Common myeloid progenitor, CD34-positive (primary cell): ENCODE data around the gene ULK3.

ENCODE experiments used
- CTCF ChIA-PET: fragments of 350-600 bp; sonication (Branson Sonifier 250); formaldehyde crosslinking; loops from one replicate; lab custom pipeline; 2021; ENCODE audit warnings: antibody characterized with exemption; lab: Charles Lee
- POLR2A ChIA-PET: fragments of 350-600 bp; sonication (Branson Sonifier 250); formaldehyde crosslinking; loops from one replicate; lab custom pipeline; 2021; ENCODE audit warnings: antibody characterized with exemption; lab: Charles Lee
- DNase-seq, 3 donors: peaks; one replicate each; pipeline versions ENCODE4 v3.0.0 to v3.0.0-alpha.2; 2013
- H3K27ac ChIP-seq, 2 experiments: 1 replicate in 1 of 2; 2 replicates in 1 of 2; pipeline ENCODE4 v1.7.0; 2013; ENCODE audit warnings: inconsistent platforms in 2 of 2, low read length in 2 of 2, mild to moderate bottlenecking in 2 of 2, low read depth in 1 of 2, moderate library complexity in 1 of 2; ENCODE audit not compliant: severe bottlenecking in 2 of 2, insufficient read depth in 1 of 2, poor library complexity in 1 of 2
- H3K27me3 ChIP-seq, 5 experiments: replicated peaks in 2 of 5; 1 replicate in 3 of 5; 2 replicates in 2 of 5; pipeline versions ENCODE4 v1.6.1 to v1.7.0; 2013; ENCODE audit warnings: low read length in 4 of 5, mild to moderate bottlenecking in 2 of 5, moderate library complexity in 2 of 5, inconsistent platforms in 1 of 5; ENCODE audit not compliant: insufficient read depth in 5 of 5, control insufficient read depth in 4 of 5
- H3K36me3 ChIP-seq, 4 experiments: 1 replicate in 2 of 4; 2 replicates in 2 of 4; pipeline versions ENCODE4 v1.6.1 to v1.7.0; 2013; ENCODE audit warnings: low read length in 3 of 4, control low read depth in 1 of 4, mild to moderate bottlenecking in 1 of 4; ENCODE audit not compliant: control insufficient read depth in 4 of 4, insufficient read depth in 4 of 4
- H3K4me1 ChIP-seq, 4 experiments: 1 replicate in 3 of 4; 2 replicates in 1 of 4; pipeline versions ENCODE4 v1.6.1 to v1.7.1; 2013; ENCODE audit warnings: low read length in 3 of 4, mild to moderate bottlenecking in 3 of 4, control low read depth in 1 of 4, inconsistent platforms in 1 of 4, moderate library complexity in 1 of 4; ENCODE audit not compliant: control insufficient read depth in 4 of 4, insufficient read depth in 4 of 4; ENCODE audit errors: control extremely low read depth in 1 of 4
- H3K4me3 ChIP-seq, 7 experiments: 1 replicate in 4 of 7; 2 replicates in 3 of 7; pipeline versions ENCODE4 v1.5.1 to v1.7.0; 2013; ENCODE audit warnings: mild to moderate bottlenecking in 7 of 7, low read length in 6 of 7, moderate library complexity in 6 of 7, inconsistent platforms in 2 of 7, low read depth in 2 of 7, control low read depth in 1 of 7; ENCODE audit not compliant: insufficient read depth in 4 of 7, control insufficient read depth in 1 of 7; ENCODE audit errors: extremely low read depth in 1 of 7
- H3K9me3 ChIP-seq, 5 experiments: 1 replicate in 4 of 5; 2 replicates in 1 of 5; pipeline versions ENCODE4 v1.6.1 to v1.7.1; 2013; ENCODE audit warnings: low read length in 4 of 5, mild to moderate bottlenecking in 2 of 5, inconsistent platforms in 1 of 5, low read depth in 1 of 5, moderate library complexity in 1 of 5; ENCODE audit not compliant: control insufficient read depth in 4 of 5, insufficient read depth in 2 of 5; ENCODE audit errors: control extremely low read depth in 1 of 5
- WGBS: methylation state at CpG from one replicate; pipeline ENCODE4 v1.1.5; 2013; ENCODE audit not compliant: insufficient coverage; 5-methylcytosine and 5-hydroxymethylcytosine counted together

The ULK3 gene

DNA sequence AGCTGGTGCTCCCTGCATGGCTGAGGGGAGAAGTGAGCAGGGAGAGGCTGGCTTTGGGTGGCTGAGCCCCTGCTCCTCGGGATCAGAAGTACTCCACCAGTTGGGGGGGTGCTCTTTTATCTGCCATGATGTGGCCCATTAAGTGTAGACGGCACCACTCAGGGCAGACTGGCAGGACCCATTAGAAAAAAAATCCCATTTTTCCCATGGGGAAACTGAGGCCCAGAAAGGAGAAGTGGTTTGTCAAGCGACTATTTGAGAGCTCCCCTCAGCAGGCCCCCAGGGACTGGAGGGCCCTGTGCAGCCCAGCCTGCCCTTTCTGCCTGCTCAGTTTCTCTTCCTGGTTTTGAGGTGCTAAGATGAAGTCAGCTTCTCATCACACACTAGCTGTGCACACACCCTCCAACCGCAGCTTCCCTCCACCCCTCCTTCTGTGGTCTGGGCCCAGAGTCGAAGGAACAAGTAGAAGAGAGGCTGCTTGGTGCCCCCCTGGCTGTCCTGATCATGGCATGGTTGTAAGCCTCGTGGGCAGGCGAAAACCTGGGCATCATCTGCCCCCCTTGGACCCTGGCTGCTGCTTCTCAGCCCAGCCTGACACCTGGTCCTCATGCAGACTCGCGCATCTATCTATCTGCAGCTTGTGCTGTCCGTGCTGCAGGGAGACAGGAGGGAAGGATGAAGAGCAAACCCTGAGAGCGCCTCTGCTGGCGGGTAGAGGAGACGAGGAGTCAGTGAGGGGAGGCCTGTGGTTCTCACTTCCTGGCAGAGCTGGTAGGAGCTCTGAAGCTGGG lies 55.5 kb downstream of the ULK3 start:
- DNase-seq = peak; percentile 97 to 99 (median 99)
- peak overlapping the region; percentile 54 to 89 for H3K27ac ChIP-seq
- CTCF ChIA-PET = interaction anchor here (0.6 to 20.4 kb wide), 13 partner anchors 10 to 385 kb away, joined by 3 to 1027 read pairs (median 4); partner anchors contain the start of gene CSK
- peak overlapping the region in 5 of 7 experiments; percentile 50 to 71 (median 58) for H3K4me3 ChIP-seq
- H3K9me3 ChIP-seq = no peaks in the 10 kb centered on the region
- POLR2A ChIA-PET = interaction anchor here (0.6 to 2.3 kb wide), 3 partner anchors 11 to 82 kb away, joined by 4 to 29 read pairs (median 4); no protein-coding TSS in a partner anchor
- H3K27me3 ChIP-seq = no peaks in the 10 kb centered on the region
- WGBS = 0% methylated on average over 10 of the region's 13 CpGs
- peaks cover 45 to 100% (median 98%) of the 10 kb centered on the region in 4 experiments for H3K4me1 ChIP-seq
- H3K36me3 ChIP-seq = peaks cover 0 to 37% (median 2%) of the 10 kb centered on the region in 4 experiments

DNA sequence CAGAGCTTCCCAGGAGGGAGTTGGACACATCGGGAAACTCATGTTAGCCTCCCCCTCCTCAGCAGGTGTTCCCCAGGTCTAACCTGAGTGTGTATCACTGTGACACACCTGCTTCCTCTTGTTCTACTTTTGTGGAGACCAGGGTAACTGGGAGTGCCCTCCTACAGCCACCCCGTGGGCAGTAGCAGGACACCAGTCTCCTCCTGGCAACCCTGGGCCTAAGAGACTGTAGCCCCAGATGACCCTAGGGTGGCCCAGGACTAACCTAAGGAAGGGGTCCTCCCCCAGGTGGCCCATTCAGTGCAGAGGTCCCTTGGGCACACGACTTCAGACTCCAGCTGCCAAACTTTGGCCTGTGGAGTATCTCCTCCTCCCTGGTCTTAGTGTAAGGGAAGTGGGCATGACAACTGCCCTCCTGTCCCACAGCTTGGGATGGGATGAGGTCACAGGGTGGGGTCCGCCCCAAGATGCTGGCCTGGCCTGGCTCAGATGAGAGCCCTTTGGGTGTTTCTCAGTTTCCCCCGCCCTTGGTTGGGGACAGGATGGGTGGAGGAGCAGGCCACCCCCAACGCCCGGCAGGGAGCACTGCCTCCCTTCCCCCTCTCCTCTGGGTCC lies 56.3 kb downstream of the ULK3 start:
- no peak for DNase-seq
- POLR2A ChIA-PET = interaction anchor here (1.2 to 2.3 kb wide), 2 partner anchors 11 to 83 kb away, joined by 4 to 29 read pairs; no protein-coding TSS in a partner anchor
- Histone ChIP-seq H3K4me1 (peaks cover 38 to 92% (median 91%) of the 10 kb centered on the region in 4 experiments), H3K27me3 (no peaks in the 10 kb centered on the region), H3K27ac (peak overlapping the region; percentile 54 to 89), H3K9me3 (no peaks in the 10 kb centered on the region), H3K4me3 (peak overlapping the region in 5 of 7 experiments; percentile 35 to 71 (median 50)), H3K36me3 (peaks cover 0 to 30% (median 1%) of the 10 kb centered on the region in 4 experiments)
- CTCF ChIA-PET = interaction anchor here (0.6 to 20.4 kb wide), 10 partner anchors 10 to 384 kb away, joined by 3 to 1027 read pairs (median 6); partner anchors contain the start of gene CSK
- WGBS = 28% methylated on average over 4 of the region's 7 CpGs
